Measurements from ENCODE around the gene SOX4. TPM values are rescaled to one million over a fixed set of nuclear protein-coding genes. Genes with fewer than 3 reads are reported as not detected.

Gene SOX4
- total and polyA plus RNA-seq, 2 donors (not counting 1 experiment from before 2014, with no cell fraction given) = 5.1 to 38.1 TPM

DNA sequence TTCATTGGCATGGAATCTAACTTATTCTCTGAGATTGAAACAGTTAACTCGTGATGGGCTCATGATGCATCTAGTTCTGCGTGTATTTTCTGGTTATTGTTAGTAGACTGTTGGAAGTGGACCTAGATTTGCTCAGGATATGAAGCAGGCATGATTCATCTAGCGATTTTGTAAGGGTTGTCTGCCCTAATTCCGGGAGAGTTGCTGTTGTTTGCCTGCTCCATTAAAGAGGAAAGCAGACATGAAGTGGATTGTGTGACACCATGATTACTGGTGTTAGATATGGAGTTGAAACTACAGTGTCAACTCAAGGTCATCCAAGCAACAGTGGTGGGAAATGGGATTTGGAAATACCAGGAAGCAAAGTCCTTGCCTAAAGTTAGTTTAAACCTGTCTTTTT lies 41.0 kb downstream of the SOX4 start:
- no peaks in the 10 kb centered on the region for H3K9me3 ChIP-seq (ENCODE audit: control insufficient read depth, insufficient read depth, low read depth, low read length)
- TF ChIP-seq CTCF (conservative IDR thresholded peaks at IDR 0.05 in 1 of 2, IDR thresholded peaks at IDR 0.05 in 1 of 2; ENCODE audit: low read depth in 1 of 2, low read length in 2 of 2) (no peak), EZH2 (IDR thresholded peaks at IDR 0.05; ENCODE audit: low read length, missing control alignments) (no peak)
- peak overlapping the region; percentile 47 for H3K27ac ChIP-seq (ENCODE audit: insufficient read depth, low read length)
- H3K27me3 ChIP-seq (ENCODE audit: control insufficient read depth, insufficient read depth, low read length) = no peaks in the 10 kb centered on the region
- DNase-seq (ENCODE audit: low read depth in 2 of 2) = peak; percentile 92 to 98
- no peak overlapping the region for H3K9ac ChIP-seq (ENCODE audit: insufficient read depth, low read length)
- no peaks in the 10 kb centered on the region for H3K36me3 ChIP-seq (ENCODE audit: control insufficient read depth, insufficient read depth, low read length)
- no peaks in the 10 kb centered on the region for H4K20me1 ChIP-seq (ENCODE audit: control insufficient read depth, extremely low read depth, insufficient read depth, low read length)
- H2AFZ ChIP-seq (ENCODE audit: low read length) = peak overlapping the region; percentile 65
- no peak overlapping the region for H3K4me3 ChIP-seq (replicated peaks in 1 of 4; ENCODE audit: control extremely low read depth in 1 of 4, insufficient read depth in 1 of 4, low read depth in 3 of 4, low read length in 4 of 4)
- H3K4me2 ChIP-seq (ENCODE audit: extremely low read depth, insufficient read depth, low read length) = no peak overlapping the region
- H3K79me2 ChIP-seq (ENCODE audit: control insufficient read depth, insufficient read depth, low read length) = no peaks in the 10 kb centered on the region
- H3K4me1 ChIP-seq (ENCODE audit: control insufficient read depth, extremely low read depth, insufficient read depth, low read length) = peaks cover 2% of the 10 kb centered on the region

GRCh38 chr6:21636876-21637275 lies 43.3 kb downstream of the SOX4 start:
- H3K4me2 ChIP-seq (ENCODE audit: extremely low read depth, insufficient read depth, low read length) = no peak overlapping the region
- H3K4me1 ChIP-seq (ENCODE audit: control insufficient read depth, extremely low read depth, insufficient read depth, low read length) = peaks cover 2% of the 10 kb centered on the region
- no peak overlapping the region for H3K27ac ChIP-seq (ENCODE audit: insufficient read depth, low read length)
- DNase-seq (ENCODE audit: low read depth in 2 of 2) = peak in 1 of 2 donors; percentile 12
- H4K20me1 ChIP-seq (ENCODE audit: control insufficient read depth, extremely low read depth, insufficient read depth, low read length) = no peaks in the 10 kb centered on the region
- H3K27me3 ChIP-seq (ENCODE audit: control insufficient read depth, insufficient read depth, low read length) = no peaks in the 10 kb centered on the region
- H3K36me3 ChIP-seq (ENCODE audit: control insufficient read depth, insufficient read depth, low read length) = no peaks in the 10 kb centered on the region
- H3K9ac ChIP-seq (ENCODE audit: insufficient read depth, low read length) = no peak overlapping the region
- no peaks in the 10 kb centered on the region for H3K79me2 ChIP-seq (ENCODE audit: control insufficient read depth, insufficient read depth, low read length)
- no peak overlapping the region for H2AFZ ChIP-seq (ENCODE audit: low read length)
- H3K9me3 ChIP-seq (ENCODE audit: control insufficient read depth, insufficient read depth, low read depth, low read length) = no peaks in the 10 kb centered on the region
- H3K4me3 ChIP-seq (replicated peaks in 1 of 4; ENCODE audit: control extremely low read depth in 1 of 4, insufficient read depth in 1 of 4, low read depth in 3 of 4, low read length in 4 of 4) = no peak overlapping the region
- TF ChIP-seq EZH2 (IDR thresholded peaks at IDR 0.05; ENCODE audit: low read length, missing control alignments) (no peak), CTCF (conservative IDR thresholded peaks at IDR 0.05 in 1 of 2, IDR thresholded peaks at IDR 0.05 in 1 of 2; ENCODE audit: low read depth in 1 of 2, low read length in 2 of 2) (no peak)

DNA sequence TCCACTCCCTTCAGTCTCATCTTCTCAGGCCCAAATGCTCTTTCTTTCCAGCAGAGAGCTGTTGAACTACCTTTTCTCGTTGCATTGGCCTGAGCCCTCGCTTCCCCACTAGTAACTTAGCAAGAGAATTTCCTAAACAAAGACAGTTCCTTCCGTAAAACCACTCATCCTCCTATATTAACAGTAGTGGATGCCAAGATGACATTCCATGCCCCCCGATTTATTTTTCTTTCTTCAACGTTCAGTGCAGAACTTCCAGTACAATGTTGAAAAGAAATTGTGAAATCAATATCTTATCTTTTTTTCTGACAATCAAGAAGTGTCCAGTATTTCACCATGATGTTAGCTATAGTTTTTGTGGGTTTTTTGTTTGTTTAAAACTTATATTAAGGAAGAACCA lies 45.8 kb downstream of the SOX4 start:
- TF ChIP-seq CTCF (conservative IDR thresholded peaks at IDR 0.05 in 1 of 2, IDR thresholded peaks at IDR 0.05 in 1 of 2; ENCODE audit: low read depth in 1 of 2, low read length in 2 of 2) (no peak), EZH2 (IDR thresholded peaks at IDR 0.05; ENCODE audit: low read length, missing control alignments) (no peak)
- Histone ChIP-seq H3K4me3 (replicated peaks in 1 of 4; ENCODE audit: control extremely low read depth in 1 of 4, insufficient read depth in 1 of 4, low read depth in 3 of 4, low read length in 4 of 4) (no peak overlapping the region), H3K9ac (ENCODE audit: insufficient read depth, low read length) (no peak overlapping the region), H2AFZ (ENCODE audit: low read length) (no peak overlapping the region), H3K36me3 (ENCODE audit: control insufficient read depth, insufficient read depth, low read length) (no peaks in the 10 kb centered on the region), H3K4me1 (ENCODE audit: control insufficient read depth, extremely low read depth, insufficient read depth, low read length) (peaks cover 2% of the 10 kb centered on the region), H4K20me1 (ENCODE audit: control insufficient read depth, extremely low read depth, insufficient read depth, low read length) (no peaks in the 10 kb centered on the region), H3K27me3 (ENCODE audit: control insufficient read depth, insufficient read depth, low read length) (no peaks in the 10 kb centered on the region), H3K9me3 (ENCODE audit: control insufficient read depth, insufficient read depth, low read depth, low read length) (no peaks in the 10 kb centered on the region), H3K27ac (ENCODE audit: insufficient read depth, low read length) (no peak overlapping the region), H3K4me2 (ENCODE audit: extremely low read depth, insufficient read depth, low read length) (no peak overlapping the region), H3K79me2 (ENCODE audit: control insufficient read depth, insufficient read depth, low read length) (no peaks in the 10 kb centered on the region)
- DNase-seq (ENCODE audit: low read depth in 2 of 2) = no peak

All from fibroblast of lung (primary cell).